SKM-1 treated with dmso at 0.1 percent for 144 hours (cell line): ENCODE data around the gene WTAP.
"Not testable (repeated sequence)": the region's sequence is repeated elsewhere in the genome, so short reads cannot be mapped to it uniquely, and the experiment has no call there.

Source experiments
- DNase-seq: peaks from one replicate; lab custom pipeline; 2025; ENCODE audit not compliant: unreplicated experiment; lab: John Stamatoyannopoulos, UW

WTAP gene

DNA sequence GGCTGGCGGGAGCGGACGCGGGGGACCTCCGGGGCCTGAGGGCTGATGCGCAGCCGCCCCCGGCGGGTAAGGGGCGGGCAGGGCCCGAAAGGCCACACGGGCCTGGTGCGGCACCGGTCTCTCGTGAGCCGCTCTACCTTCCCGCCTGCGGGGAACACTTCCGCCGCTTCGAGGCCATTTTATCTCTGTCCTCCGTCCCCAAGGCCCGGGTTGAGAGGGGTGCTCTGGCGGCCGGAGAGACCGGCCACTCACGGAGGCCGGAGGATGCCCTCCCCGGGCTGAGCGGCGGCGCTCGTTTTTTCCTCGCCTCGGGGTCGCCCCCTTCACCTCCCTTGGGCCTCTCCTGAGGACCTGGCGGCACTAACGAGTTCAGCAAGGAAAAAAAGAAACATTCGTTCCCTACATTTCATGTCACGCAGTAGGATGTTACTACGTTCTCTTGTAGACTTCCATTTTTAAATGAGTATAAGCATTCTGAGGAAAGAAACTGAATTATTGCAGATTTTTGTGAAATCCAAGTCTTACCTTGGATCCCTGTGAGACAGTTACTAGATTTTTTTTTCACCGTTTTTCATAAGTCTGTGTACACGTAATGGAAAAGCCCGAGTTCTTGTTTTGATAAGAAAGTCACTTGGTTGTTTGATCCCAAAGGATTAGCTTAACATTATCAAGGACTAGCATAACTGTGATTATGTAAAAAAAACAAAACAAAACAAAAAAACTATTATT is 575 bp downstream of the WTAP start:
- no peak for DNase-seq

DNA sequence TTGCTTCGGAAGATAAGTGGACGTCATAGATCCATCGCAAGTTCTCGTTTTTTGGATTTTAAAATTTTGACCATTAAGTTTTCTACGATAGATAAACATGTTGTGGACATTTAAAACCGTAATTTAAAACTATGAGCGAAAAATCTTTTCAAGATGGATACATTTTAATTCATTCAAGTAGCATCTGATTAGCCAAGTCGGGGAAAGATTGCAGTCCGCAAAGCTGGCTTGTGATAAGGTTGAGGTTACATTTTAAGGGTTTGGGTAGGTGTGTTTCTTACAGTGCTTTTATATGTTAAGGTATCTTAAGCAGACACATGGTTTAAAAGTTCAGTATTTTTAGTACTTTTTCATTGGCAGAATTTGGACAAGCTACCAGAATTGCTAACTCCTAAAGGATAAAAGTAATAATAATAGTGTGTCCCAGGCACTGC is 1.2 kb downstream of the WTAP start:
- no peak for DNase-seq

DNA sequence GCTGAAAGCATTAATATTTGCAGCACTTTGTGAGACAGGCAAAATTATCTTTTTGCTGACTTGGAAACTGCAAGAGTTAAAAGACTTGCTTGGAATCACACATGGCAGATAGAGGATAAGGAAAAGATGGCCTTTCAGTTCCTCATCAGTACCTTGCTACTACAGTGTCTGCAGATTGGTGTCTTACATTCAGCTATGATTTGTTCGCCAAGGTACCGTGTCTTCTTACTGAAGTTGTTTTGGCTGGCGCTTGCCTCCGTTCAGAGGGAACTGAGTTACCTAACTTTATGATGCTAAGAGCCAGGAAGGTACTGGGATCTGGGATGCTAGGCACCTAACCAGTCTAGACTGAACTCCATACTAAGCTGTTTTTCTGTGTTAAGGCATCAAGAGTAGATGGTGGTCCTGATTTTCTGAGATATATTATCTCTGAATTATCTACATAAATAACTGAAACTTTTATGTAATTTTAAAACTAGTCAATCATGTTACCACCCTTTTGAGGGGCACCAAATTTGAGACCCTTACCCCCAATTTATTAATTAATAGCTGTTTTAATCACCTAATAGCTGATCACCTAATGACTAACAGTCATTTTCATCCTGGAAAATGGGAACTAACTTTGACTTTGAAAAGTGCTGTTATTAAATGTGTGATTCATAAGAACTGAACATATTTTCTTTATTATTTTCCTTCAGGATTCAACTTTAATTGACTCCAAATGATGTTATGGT is 2.5 kb downstream of the WTAP start:
- DNase-seq: no peak

DNA sequence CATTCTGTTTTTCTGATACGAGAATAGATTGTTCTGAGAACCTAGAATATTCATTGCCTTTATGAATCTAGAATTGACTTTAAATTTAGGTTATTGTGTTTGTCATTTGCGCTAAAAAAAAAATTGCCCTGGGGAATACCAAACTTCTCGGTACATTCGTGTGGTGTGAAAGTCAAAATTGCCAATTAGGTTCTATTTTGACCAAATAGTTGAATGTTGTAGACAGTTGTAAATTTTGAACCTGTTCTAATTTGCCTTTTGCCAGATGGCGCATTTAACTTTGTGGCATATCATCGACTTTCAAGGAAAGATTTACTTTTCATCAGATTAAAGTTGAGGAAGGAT is 3.0 kb downstream of the WTAP start:
- DNase-seq: no peak

DNA sequence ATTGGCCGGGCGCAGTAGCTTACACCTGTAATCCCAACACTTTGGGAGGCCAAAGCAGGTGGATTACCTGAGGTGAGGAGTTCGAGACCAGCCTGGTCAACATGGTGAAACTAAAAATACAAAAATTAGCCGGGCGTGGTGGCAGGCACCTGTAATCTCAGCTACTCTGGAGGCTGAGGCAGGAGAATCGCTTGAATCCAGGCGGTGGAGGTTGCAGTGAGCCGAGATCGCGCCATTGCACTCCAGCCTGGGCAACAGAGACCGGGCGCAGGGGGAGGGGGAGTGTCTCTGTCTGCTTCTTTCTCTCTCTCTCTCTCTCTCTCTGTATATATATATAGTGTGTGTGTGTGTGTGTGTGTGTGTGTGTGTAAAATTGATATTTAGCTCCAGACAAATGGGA is 5.2 kb downstream of the WTAP start:
- not testable (repeated sequence) for DNase-seq

DNA sequence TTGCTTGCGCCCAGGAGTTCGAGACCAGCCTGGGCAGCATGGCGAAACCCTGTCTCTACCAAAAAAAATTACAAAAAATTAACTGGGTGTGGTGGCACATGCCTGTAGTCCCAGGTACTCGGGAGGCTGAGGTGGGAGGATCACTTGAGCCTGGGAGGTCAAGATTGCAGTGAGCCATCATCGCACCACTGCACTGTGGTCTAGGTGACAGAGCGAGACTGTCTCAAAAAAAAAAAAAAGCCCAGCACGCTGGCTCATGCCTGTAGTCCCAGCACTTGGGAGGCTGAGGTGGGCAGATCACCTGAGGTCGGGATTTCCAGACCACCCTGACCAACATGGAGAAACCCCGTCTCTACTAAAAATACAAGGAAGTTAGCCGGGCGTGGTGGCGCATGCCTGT is 6.1 kb downstream of the WTAP start:
- not testable (repeated sequence) for DNase-seq

DNA sequence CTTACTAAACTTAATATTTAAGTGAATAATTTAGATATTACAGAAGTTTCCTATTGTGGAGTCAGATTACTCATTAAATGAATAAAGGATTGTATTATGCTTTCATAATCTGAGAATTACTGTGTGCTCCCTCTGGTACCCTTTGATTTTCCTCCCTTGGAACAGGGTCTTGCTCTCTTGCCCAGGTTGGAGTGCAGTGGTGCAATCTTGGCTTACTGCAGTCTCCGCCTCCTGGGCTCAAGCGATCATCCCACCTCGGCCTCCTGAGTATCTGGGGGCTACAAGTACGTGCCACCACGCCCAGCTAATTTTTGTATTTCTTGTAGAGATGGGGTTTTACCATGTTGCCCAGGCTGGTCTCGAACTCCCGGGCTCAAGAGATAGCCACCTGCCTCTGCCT is 9.6 kb downstream of the WTAP start:
- no peak for DNase-seq

DNA sequence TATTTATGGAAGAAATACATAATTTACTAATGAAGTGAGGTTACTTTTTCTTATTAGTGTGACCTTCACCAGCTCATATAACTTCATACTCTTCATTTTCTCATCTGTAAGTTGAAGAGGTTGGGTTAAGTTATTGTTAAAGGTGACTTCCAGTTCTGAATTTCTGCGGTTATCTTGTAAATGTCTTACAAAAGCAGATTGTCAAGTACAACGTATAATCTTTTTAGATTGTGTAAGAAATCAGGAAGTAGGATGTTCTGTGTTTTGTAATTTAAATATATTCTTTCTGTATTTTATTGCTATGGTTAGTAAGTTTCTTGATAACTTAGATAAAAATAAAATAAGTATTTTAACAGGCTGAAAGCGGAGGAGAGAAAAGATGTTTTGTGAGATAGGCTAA is 12.0 kb downstream of the WTAP start:
- no peak for DNase-seq

DNA sequence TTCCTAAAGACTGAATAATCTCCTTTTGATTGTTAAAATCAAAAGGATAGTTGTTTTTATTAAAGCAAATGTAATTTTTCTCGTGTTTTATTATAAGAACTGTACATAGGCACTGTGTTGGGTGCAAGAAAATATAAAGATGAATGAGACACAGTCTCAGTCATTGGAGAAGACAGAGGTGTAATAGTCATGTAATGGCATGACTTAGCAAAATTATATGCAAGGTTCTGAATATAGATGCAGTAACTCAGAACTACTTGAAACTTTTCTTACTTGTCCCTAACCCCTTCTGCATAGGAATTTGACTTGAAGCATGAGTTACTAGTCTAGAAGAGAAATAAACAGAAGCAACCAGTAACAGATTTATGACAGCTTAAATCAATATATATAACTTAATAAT is 14.9 kb downstream of the WTAP start:
- no peak for DNase-seq

DNA sequence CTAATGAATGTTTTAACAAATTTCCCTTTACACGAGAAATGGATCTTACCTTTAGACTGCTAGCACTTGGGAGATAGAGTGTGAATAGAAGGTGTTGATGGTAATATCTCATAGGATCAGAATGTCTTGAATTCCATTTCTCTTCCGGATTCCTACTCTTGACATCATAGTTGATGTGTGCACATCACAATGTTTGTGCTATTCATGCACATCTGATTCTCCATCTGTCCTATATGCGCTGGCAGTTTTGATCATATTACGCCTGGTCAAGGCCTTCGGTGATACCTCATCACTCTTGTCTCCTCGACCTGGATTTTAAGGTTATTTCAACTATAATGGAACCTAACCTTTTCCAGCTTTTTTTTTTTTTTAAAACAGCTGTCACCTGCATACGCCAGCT is 17.8 kb downstream of the WTAP start:
- no peak for DNase-seq

DNA sequence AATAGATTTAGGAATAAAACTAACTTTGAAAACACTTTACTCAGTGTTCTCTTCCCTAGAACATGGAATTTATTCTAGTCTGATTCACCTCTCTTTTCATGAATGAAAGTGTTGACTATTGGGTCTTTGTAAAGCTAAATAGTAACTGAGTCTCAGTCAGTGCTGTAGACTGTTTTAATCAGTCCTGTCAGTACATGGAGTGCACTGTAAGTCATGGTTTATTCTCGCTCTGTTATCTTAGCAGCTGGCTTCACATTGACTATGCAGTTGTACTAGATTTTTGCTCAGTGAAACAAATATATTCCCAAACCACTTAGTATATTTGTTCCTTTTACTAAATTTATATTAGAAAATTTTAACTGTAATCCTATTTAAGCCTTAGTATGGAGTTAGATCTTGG is 19.5 kb downstream of the WTAP start:
- DNase-seq: no peak

DNA sequence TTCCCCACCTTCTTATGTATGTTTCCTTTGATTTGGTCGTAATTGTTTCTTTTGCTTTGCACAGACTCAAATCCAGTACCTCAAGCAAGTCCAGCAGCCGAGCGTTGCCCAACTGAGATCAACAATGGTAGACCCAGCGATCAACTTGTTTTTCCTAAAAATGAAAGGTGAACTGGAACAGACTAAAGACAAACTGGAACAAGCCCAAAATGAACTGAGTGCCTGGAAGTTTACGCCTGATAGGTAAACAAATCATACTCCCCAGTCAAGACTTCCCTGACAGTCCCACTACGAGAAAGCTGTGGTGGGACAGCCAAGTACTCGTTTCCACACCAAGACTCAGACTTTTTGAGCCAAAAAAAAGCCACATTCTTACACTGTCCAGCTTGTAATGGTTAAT is 20.8 kb downstream of the WTAP start:
- DNase-seq: not testable (repeated sequence)

DNA sequence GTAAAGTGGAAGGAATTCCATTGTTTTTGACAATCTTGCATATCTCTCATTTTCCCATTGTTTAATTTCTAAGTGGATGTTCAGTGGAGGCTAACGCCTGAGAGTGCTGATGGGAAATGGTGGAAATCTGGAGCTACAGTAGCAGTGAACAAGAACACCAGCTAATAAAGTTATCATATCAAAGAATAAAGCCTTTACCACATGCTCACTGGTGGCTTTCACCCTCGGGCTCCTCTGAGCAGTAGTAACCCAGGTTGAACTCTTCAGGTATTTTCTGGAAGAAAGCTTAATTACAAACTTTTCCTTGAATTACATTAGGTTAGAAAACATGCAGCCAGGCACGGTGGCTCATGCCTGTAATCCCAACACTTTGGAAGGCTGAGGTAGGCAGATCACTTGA is 24.1 kb downstream of the WTAP start:
- DNase-seq: no peak

DNA sequence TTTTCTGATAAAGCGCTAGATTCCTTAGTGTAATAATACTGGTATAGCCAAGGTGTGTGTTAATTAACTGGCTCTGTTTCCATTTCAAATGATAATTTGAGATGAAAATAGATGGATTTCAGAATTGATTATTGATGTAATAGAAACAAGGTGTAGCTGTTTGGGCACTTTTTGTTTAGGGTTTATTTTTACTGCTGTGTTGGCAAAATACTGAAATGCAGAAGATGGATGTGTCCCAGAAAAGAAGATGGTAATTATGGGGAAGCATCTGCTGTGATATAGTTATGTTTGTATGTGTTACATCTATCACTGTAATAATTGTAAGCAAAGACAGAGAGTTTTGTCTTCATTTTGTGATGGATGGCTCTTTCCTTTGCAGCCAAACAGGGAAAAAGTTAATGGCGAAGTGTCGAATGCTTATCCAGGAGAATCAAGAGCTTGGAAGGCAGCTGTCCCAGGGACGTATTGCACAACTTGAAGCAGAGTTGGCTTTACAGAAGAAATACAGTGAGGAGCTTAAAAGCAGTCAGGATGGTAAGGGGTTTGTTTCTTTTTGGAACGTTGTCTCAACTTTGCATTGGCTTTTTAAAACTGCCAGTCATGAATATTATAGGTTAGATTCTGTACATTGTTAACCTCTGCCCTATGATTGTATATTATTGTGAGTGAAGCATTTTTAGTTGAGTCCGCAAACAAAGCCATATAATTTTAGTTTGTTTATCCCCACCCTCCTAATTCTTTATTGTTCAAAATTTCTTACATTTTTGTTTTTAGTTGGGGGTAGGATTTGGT is 26.0 kb downstream of the WTAP start:
- DNase-seq: no peak

DNA sequence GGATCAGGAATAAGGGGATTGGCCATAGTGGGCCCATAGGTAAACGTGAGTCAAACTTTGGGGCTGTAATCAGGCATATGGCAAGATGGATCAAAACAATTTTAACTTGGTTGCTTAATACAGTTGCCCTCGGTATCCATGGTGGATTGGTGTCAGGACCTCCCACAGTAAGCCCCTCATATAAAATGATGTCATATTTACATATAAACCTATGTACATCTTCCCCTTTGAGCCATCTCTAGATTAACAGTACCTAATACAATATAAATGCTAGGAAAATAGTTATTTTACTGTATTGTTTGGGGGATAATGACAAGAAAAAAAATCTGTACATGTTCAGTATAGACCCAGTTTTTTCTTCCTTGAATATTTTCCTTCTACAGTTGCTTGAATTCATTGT is 27.1 kb downstream of the WTAP start:
- no peak for DNase-seq

DNA sequence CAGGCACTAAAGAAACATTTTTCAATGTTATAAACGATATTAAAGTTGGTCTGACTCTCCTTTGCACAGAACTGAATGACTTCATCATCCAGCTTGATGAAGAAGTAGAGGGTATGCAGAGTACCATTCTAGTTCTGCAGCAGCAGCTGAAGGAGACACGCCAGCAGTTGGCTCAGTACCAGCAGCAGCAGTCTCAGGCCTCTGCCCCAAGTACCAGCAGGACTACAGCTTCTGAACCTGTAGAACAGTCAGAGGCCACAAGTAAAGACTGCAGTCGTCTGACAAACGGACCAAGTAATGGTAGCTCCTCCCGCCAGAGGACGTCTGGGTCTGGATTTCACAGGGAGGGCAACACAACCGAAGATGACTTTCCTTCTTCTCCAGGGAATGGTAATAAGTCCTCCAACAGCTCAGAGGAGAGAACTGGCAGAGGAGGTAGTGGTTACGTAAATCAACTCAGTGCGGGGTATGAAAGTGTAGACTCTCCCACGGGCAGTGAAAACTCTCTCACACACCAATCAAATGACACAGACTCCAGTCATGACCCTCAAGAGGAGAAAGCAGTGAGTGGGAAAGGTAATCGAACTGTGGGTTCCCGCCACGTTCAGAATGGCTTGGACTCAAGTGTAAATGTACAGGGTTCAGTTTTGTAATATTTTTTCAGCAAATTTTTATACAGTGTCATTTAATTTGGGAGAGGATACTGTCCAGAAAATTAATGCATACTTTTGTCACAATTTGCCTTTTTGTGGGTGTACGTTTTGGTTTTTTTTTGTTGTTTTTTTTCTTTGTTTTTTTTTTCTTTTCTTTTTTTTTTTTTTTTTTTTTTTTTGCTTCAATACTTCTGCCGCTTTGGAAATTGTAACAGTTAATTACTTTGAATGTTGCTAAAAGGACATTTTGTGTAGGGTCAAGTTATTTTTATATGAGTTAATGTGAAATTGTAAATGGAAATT is 27.9 kb downstream of the WTAP start:
- DNase-seq: no peak

DNA sequence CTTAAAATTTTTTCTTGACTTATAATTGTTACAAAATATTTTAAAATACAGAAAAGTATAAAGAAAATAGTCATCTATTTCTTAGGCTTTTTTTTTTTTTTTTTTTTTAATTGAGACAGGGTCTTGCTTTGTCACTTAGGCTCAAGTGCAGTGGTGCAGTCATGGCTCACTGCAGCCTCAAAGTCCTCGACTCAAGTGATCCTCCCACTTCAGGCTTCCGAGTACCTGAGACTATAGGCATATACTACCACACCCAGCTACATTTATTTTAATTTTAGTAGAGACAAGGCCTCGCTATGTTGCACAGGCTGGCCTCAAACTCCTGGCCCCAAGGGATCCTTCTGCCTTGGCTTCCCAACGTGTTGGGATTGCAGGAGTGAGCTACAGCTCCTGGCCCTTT is 29.2 kb downstream of the WTAP start:
- no peak for DNase-seq

DNA sequence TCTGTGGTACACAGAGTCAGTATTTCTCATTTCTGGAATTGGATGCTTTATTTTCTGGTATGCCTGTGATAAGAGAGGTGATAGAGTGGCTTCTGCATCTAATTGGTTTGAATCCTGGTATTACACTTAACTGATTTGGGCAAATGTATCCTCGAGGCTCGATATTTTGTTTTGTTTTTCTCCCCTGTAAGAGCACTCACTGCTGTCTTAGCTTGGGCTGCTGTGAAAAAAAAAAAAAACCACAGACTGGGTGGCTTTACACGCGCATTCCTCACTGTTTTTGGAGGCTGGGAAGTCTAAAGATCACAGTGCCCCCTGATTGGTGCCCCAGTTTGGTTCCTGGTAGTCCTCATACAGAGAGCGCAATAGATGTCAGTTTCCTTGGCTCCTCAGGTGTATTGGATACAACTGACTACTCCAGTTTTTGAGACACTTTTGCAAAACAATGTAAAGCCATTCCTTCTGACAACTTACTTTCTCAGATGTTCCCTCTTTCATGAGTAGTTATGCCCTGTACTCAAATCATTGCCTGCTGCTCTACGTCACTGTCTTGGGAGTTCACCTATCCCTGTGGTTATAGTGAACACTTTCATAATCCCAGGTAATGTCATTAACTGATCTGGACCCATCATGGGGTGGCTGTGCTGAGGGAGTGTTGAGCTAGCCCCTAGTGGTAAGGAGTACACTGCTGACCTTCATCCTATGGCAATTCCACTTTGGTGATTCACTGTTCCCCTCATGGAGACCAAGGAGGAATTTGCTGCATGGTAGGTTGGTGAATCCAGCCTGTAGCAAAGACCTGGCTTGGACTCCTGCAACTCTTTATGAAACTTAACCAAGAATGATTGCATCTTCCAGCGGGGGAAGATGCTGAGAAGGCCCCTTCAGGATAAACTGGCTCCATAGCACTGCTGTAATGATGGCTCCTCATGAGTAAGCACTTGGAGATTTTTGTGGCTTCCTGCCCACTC is 31.0 kb downstream of the WTAP start:
- DNase-seq: no peak

DNA sequence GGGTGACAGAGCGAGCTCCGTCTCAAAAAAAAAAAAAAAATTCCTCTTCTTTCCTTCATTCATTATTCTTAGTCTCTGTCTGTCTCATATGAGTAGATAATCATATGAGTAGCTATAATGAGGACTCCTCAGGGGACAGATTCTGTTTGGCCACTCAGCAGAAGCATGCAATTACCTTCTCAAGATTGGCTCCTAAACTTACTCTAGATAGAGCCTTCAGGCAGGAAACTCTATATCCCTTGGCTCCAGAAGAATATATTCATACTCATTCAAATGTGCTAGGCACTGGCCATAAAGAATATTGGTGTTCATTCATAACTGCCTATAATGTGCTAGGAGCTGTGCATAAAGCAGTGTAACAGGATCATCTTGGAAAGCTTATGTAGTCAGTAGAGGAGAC is 32.3 kb downstream of the WTAP start:
- DNase-seq: no peak

DNA sequence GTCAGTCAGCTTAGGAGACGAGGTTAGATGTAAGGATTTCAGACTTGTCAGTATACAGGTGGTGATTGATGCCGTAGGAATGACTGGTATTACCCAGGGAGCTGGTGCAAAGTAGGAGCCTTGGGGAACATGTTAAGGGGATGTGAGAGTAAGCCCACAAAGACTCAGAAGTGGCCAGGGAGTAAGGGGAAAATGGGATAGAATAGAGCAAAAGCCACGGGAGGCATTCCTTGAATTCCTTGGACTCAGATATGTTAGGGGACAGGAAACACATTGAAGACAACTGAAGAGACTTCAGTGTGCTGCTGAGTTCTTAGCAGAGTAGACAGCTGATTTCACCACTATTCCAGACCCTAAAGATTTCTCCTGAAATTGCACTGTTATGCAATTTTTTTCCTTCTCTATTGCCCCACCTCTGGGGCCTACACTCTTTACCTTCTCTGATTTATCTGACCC is 33.3 kb downstream of the WTAP start:
- DNase-seq: peak; percentile 4
